Calu3 (cell line): ENCODE data around the gene HRC. TPM values are rescaled to one million over a fixed set of nuclear protein-coding genes. Genes with fewer than 3 reads are reported as not detected.
"Not testable (repeated sequence)": the region's sequence is repeated elsewhere in the genome, so short reads cannot be mapped to it uniquely, and the experiment has no call there.

Source experiments
- BruUV-seq: library from RNA; stranded (reverse); fragments of 400-500 nt; replicated peaks from 2 replicates; lab custom pipeline; 2021; lab: Mats Ljungman, UMichigan
- CTCF ChIA-PET: fragments of 300-600 bp; sonication (Branson Sonifier 250); formaldehyde crosslinking; loops from one replicate; lab custom pipeline; 2022; ENCODE audit warnings: antibody characterized with exemption; lab: Charles Lee
- DNase-seq: peaks from one replicate; pipeline ENCODE4 v3.0.0; 2022
- H3K27ac Mint-ChIP-seq: one replicate; pipeline ENCODE4 v1.8.0; 2022; ENCODE audit warnings: mixed read lengths; ENCODE audit not compliant: unreplicated experiment
- H3K27me3 Mint-ChIP-seq: one replicate; pipeline ENCODE4 v1.8.0; 2022; ENCODE audit warnings: mixed read lengths; ENCODE audit not compliant: unreplicated experiment
- H3K36me3 Mint-ChIP-seq: one replicate; pipeline ENCODE4 v1.8.0; 2022; ENCODE audit warnings: mild to moderate bottlenecking, moderate library complexity, mixed read lengths; ENCODE audit not compliant: insufficient read depth, unreplicated experiment
- H3K4me1 Mint-ChIP-seq: one replicate; pipeline ENCODE4 v1.8.0; 2022; ENCODE audit warnings: mild to moderate bottlenecking, low read depth, mixed read lengths; ENCODE audit not compliant: unreplicated experiment
- H3K4me3 Mint-ChIP-seq: one replicate; pipeline ENCODE4 v1.8.0; 2022; ENCODE audit warnings: mild to moderate bottlenecking, low read depth, moderate library complexity, mixed read lengths; ENCODE audit not compliant: unreplicated experiment
- H3K9me3 Mint-ChIP-seq: one replicate; pipeline ENCODE4 v1.8.0; 2022; ENCODE audit warnings: low read depth, mixed read lengths; ENCODE audit not compliant: unreplicated experiment
- CTCF ChIP-seq: fragments of 200-600 bp; IDR thresholded peaks from one replicate; pipeline ENCODE4 v1.8.0; 2022; ENCODE audit warnings: antibody characterized with exemption; ENCODE audit not compliant: unreplicated experiment
- intact Hi-C: fragments of 100-400 bp; cut with micrococcal nuclease; formaldehyde crosslinking; loops from one replicate; pipeline ENCODE4 v1.10.0; 2022; ENCODE audit not compliant: unreplicated experiment
- total RNA-seq: library from RNA; stranded (reverse); gene quantifications from 2 replicates; pipeline ENCODE4 v1.2.3, GENCODE V29; 2022

HRC gene
- total RNA-seq, 1 experiment from 2014 or later, result not detected

GRCh38 chr19:49188626-49189200, 33.5 kb upstream of the HRC start:
- Mint-ChIP-seq H3K4me3 (no peak overlapping the region), H3K27ac (no peak overlapping the region), H3K9me3 (no peaks in the 10 kb centered on the region), H3K4me1 (no peaks in the 10 kb centered on the region), H3K27me3 (no peaks in the 10 kb centered on the region), H3K36me3 (peaks cover 53% of the 10 kb centered on the region)
- TF ChIP-seq CTCF, result no peak
- DNase-seq, result no peak
- CTCF ChIA-PET, result no interaction called here
- BruUV-seq, result no TSS peak
- intact Hi-C loops, result no loop called here

GRCh38 chr19:49186108-49186507, 30.9 kb upstream of the HRC start:
- no peaks in the 10 kb centered on the region for H3K4me1 Mint-ChIP-seq
- peaks cover 41% of the 10 kb centered on the region for H3K36me3 Mint-ChIP-seq
- no peak for TF ChIP-seq CTCF
- H3K4me3 Mint-ChIP-seq, result no peak overlapping the region
- no peaks in the 10 kb centered on the region for H3K27me3 Mint-ChIP-seq
- peaks cover 3% of the 10 kb centered on the region for H3K9me3 Mint-ChIP-seq
- CTCF ChIA-PET, result interaction anchor here (0.5 kb wide), 1 partner anchor 60 kb away, joined by 3 read pairs; no protein-coding TSS in a partner anchor
- intact Hi-C loops, result no loop called here
- no peak overlapping the region for H3K27ac Mint-ChIP-seq
- no TSS peak for BruUV-seq
- no peak for DNase-seq

GRCh38 chr19:49182848-49183375, 27.7 kb upstream of the HRC start:
- Mint-ChIP-seq H3K4me1 (no peaks in the 10 kb centered on the region), H3K36me3 (peaks cover 29% of the 10 kb centered on the region), H3K9me3 (peaks cover 3% of the 10 kb centered on the region), H3K27me3 (no peaks in the 10 kb centered on the region), H3K27ac (no peak overlapping the region), H3K4me3 (no peak overlapping the region)
- intact Hi-C loops, result no loop called here
- CTCF ChIA-PET, result no interaction called here
- no TSS peak for BruUV-seq
- DNase-seq, result no peak
- no peak for TF ChIP-seq CTCF

- H3K36me3 Mint-ChIP-seq, result peaks cover 30% of the 10 kb centered on the region
- H3K27ac Mint-ChIP-seq, DNase-seq, H3K4me1 Mint-ChIP-seq, H3K27me3 Mint-ChIP-seq, BruUV-seq, H3K9me3 Mint-ChIP-seq, intact Hi-C loops, CTCF ChIA-PET, H3K4me3 Mint-ChIP-seq: not testable (repeated sequence)
These were observed 27.0 kb upstream of the HRC start for GRCh38 chr19:49182010-49182847.
